SK-N-SH (cell line): ENCODE results near the gene CTSL. TPM values are rescaled to one million over a fixed set of nuclear protein-coding genes. Genes with fewer than 3 reads are reported as not detected.

Experiments used
- CTCF ChIA-PET: fragments of 300-600, 350-600 bp; formaldehyde crosslinking; extraction: SDS; loops from one replicate; lab custom pipeline; 2021; lab: Yijun Ruan, JAX
- POLR2A ChIA-PET: fragments of 350-600 bp; sonication (Branson Sonifier 250); formaldehyde crosslinking; extraction: SDS; loops from one replicate; lab custom pipeline; 2020; ENCODE audit warnings: antibody characterized with exemption, inconsistent platforms; lab: Yijun Ruan, JAX
- DNase-seq: peaks from one replicate; pipeline ENCODE4 v3.0.0; 2012
- H2AFZ ChIP-seq: fragments of 200-600 bp; sonication (generic); 2 replicates; pipeline ENCODE4 v1.8.1; 2016; ENCODE audit warnings: antibody characterized with exemption, mild to moderate bottlenecking, low read depth
- H3F3A ChIP-seq: fragments of 200-600 bp; sonication (generic); replicated peaks from 2 replicates; pipeline ENCODE3; 2016; ENCODE audit warnings: antibody characterized with exemption, mild to moderate bottlenecking; ENCODE audit not compliant: insufficient read depth
- H3K27ac ChIP-seq, 2 experiments: fragments of 200-500 bp in 1 of 2; fragments of 200-600 bp in 1 of 2; sonication (Bioruptor generic) in 1 of 2; sonication (generic), shearing (Covaris generic) in 1 of 2; 2 replicates each; pipeline versions ENCODE4 v1.5.1 to v1.6.1; 2014 to 2016; ENCODE audit warnings: low read depth in 2 of 2, inconsistent platforms in 1 of 2, low read length in 1 of 2, mild to moderate bottlenecking in 1 of 2, mixed read lengths in 1 of 2
- H3K27me3 ChIP-seq: fragments of 200-600 bp; sonication (generic), shearing (Covaris generic); 2 replicates; pipeline ENCODE4 v1.6.1; 2016; ENCODE audit warnings: mixed run types; ENCODE audit not compliant: insufficient read depth
- H3K36me3 ChIP-seq, 2 experiments: fragments of 200-500 bp in 1 of 2; fragments of 200-600 bp in 1 of 2; sonication (Bioruptor generic) in 1 of 2; sonication (generic) in 1 of 2; replicated peaks in 1 of 2; 2 replicates each; pipeline versions ENCODE3 to v1.5.1; 2014 to 2016; ENCODE audit warnings: low read length in 1 of 2, mild to moderate bottlenecking in 1 of 2; ENCODE audit not compliant: insufficient read depth in 2 of 2, control insufficient read depth in 1 of 2
- H3K4me1 ChIP-seq, 2 experiments: fragments of 200-500 bp in 1 of 2; fragments of 200-600 bp in 1 of 2; sonication (Bioruptor generic) in 1 of 2; sonication (generic), shearing (Covaris generic) in 1 of 2; 2 replicates each; pipeline versions ENCODE4 v1.5.1 to v1.6.1; 2014 to 2016; ENCODE audit warnings: low read depth in 1 of 2, low read length in 1 of 2, mixed run types in 1 of 2; ENCODE audit not compliant: insufficient read depth in 2 of 2, control insufficient read depth in 1 of 2
- H3K4me2 ChIP-seq: fragments of 200-600 bp; sonication (generic), shearing (Covaris generic); 2 replicates; pipeline ENCODE4 v1.6.1; 2017; ENCODE audit warnings: mixed run types
- H3K4me3 ChIP-seq, 2 experiments: fragments of 200-500 bp in 1 of 2; fragments of 200-600 bp in 1 of 2; sonication (Bioruptor generic) in 1 of 2; sonication (generic), shearing (Covaris generic) in 1 of 2; 2 replicates each; pipeline versions ENCODE4 v1.5.1 to v1.8.1; 2014 to 2016; ENCODE audit warnings: low read depth in 2 of 2, inconsistent platforms in 1 of 2, low read length in 1 of 2, mild to moderate bottlenecking in 1 of 2, mixed read lengths in 1 of 2, moderate library complexity in 1 of 2
- H3K79me2 ChIP-seq: fragments of 200-600 bp; sonication (generic); 2 replicates; pipeline ENCODE4 v1.8.1; 2017; ENCODE audit warnings: mild to moderate bottlenecking; ENCODE audit not compliant: insufficient read depth
- H3K9ac ChIP-seq: fragments of 200-600 bp; sonication (generic); 2 replicates; pipeline ENCODE4 v1.6.1; 2017; ENCODE audit warnings: mixed run types
- H3K9me2 ChIP-seq: fragments of 200-600 bp; sonication (generic); 2 replicates; pipeline ENCODE4 v1.6.1; 2017; ENCODE audit warnings: mixed run types
- H3K9me3 ChIP-seq: fragments of 200-600 bp; sonication (generic); 2 replicates; pipeline ENCODE4 v1.6.1; 2017; ENCODE audit warnings: mixed run types, mild to moderate bottlenecking, moderate library complexity
- H4K20me1 ChIP-seq: fragments of 200-600 bp; sonication (generic); 2 replicates; pipeline ENCODE4 v1.6.1; 2017; ENCODE audit warnings: mild to moderate bottlenecking, mixed run types; ENCODE audit not compliant: insufficient read depth
- CTCF ChIP-seq: fragments of 200-600 bp; sonication (generic); IDR thresholded peaks from 2 replicates; pipeline ENCODE4 v1.6.1; 2017; ENCODE audit warnings: antibody characterized with exemption, mild to moderate bottlenecking, moderate library complexity
- ELF1 ChIP-seq: IDR thresholded peaks from 2 replicates; pipeline ENCODE4 v1.4.0; 2012
- EP300 ChIP-seq, 2 experiments: IDR thresholded peaks; 2 replicates each; pipeline versions ENCODE4 v1.4.0 to v1.6.1; 2012; ENCODE audit warnings: borderline replicate concordance in 1 of 2, low read depth in 1 of 2, low read length in 1 of 2
- EZH2phosphoT487 ChIP-seq: fragments of 200-600 bp; sonication (generic); IDR thresholded peaks from 2 replicates; pipeline ENCODE4 v1.6.1; 2017; ENCODE audit warnings: low read depth, mixed run types, mild to moderate bottlenecking, antibody characterized with exemption, moderate library complexity, borderline replicate concordance
- FOSL2 ChIP-seq: IDR thresholded peaks from 2 replicates; pipeline ENCODE4 v1.4.0; 2012; ENCODE audit warnings: low read depth, mild to moderate bottlenecking, moderate library complexity, borderline replicate concordance
- GABPA ChIP-seq: IDR thresholded peaks from 2 replicates; pipeline ENCODE4 v1.4.0; 2012; ENCODE audit warnings: low read depth, mild to moderate bottlenecking
- GATA2 ChIP-seq: sonication (generic); formaldehyde crosslinking; IDR thresholded peaks from 2 replicates; pipeline ENCODE4 v1.5.0; 2020; ENCODE audit warnings: mild to moderate bottlenecking, missing genetic modification reagents
- MAX ChIP-seq: IDR thresholded peaks from 2 replicates; pipeline ENCODE4 v1.4.0; 2012; ENCODE audit warnings: low read depth
- MEF2A ChIP-seq: IDR thresholded peaks from 2 replicates; pipeline ENCODE4 v1.4.0; 2012; ENCODE audit warnings: low read depth, borderline replicate concordance
- MXI1 ChIP-seq: IDR thresholded peaks from 2 replicates; pipeline ENCODE4 v1.6.1; 2012; ENCODE audit warnings: mild to moderate bottlenecking, low read depth, low read length, improper control_type of control experiment
- NFIC ChIP-seq: IDR thresholded peaks from 2 replicates; pipeline ENCODE4 v1.4.0; 2012; ENCODE audit warnings: borderline replicate concordance
- NRF1 ChIP-seq: IDR thresholded peaks from 2 replicates; pipeline ENCODE4 v1.6.1; 2012; ENCODE audit warnings: low read depth, mild to moderate bottlenecking, low read length
- POLR2AphosphoS5 ChIP-seq: IDR thresholded peaks from 2 replicates; pipeline ENCODE4 v1.6.1; 2012; ENCODE audit warnings: low read depth, low read length
- RAD21 ChIP-seq: IDR thresholded peaks from 2 replicates; pipeline ENCODE4 v1.6.1; 2012; ENCODE audit warnings: mild to moderate bottlenecking, low read length
- REST ChIP-seq: IDR thresholded peaks from 2 replicates; pipeline ENCODE4 v1.6.1; 2012; ENCODE audit warnings: mild to moderate bottlenecking, low read depth, low read length, moderate library complexity
- SIN3A ChIP-seq: IDR thresholded peaks from 2 replicates; pipeline ENCODE4 v1.6.1; 2012; ENCODE audit warnings: low read depth, mild to moderate bottlenecking, low read length, moderate library complexity, borderline replicate concordance
- SMC3 ChIP-seq: IDR thresholded peaks from 2 replicates; pipeline ENCODE4 v1.6.1; 2012; ENCODE audit warnings: low read depth, low read length, improper control_type of control experiment
- YY1 ChIP-seq: IDR thresholded peaks from 2 replicates; pipeline ENCODE4 v1.4.0; 2012; ENCODE audit warnings: low read depth, mild to moderate bottlenecking
- WGBS: methylation state at CpG from one replicate; pipeline ENCODE4 v1.1.6; 2017; ENCODE audit warnings: low lambda C conversion rate; 5-methylcytosine and 5-hydroxymethylcytosine counted together
- polyA plus RNA-seq, 3 experiments: library from polyadenylated mRNA; depleted of rRNA; stranded (reverse); fragments of >200 nt; gene quantifications; 2 replicates each; pipeline ENCODE4 v1.2.3, GENCODE V29; 2012

Gene CTSL
- 98.3 and 114 TPM in 2 replicates for polyA plus RNA-seq (2012; rRNA removed)
- polyA plus RNA-seq (2012; cell fraction: cytosol; rRNA removed), result 116 and 135 TPM in 2 replicates
- 40.0 and 57.4 TPM in 2 replicates for polyA plus RNA-seq (2012; cell fraction: nucleus; rRNA removed)

- Histone ChIP-seq H3K4me3 (peak within 1 kb of the TSS; percentile 76 to 77), H3F3A (peaks cover 10% of the 10 kb centered on the region), H3K9me3 (no peaks in the 10 kb centered on the region), H3K27me3 (no peaks in the 10 kb centered on the region), H3K36me3 (peaks cover 17 to 29% of the 10 kb centered on the region in 2 experiments), H2AFZ (peak within 1 kb of the TSS; percentile 96), H3K9ac (peak within 1 kb of the TSS; percentile 80), H3K4me2 (peak within 1 kb of the TSS; percentile 95), H3K4me1 (peaks cover 0 to 19% of the 10 kb centered on the region in 2 experiments; a peak in 1 of 4 replicates), H3K27ac (peak within 1 kb of the TSS; percentile 53 to 76; a peak in 3 of 4 replicates), H3K9me2 (no peaks in the 10 kb centered on the region), H4K20me1 (no peaks in the 10 kb centered on the region), H3K79me2 (no peaks in the 10 kb centered on the region)
- 0% methylated on average over 20 of the region's 67 CpGs for WGBS
- CTCF ChIA-PET, result interaction anchor here (0.6 to 2.4 kb wide), 12 partner anchors 10 to 338 kb away, joined by 3 to 8 read pairs (median 4); partner anchors contain the start of genes CDK20 and DAPK1
- peak; percentile 90 for DNase-seq
- peak; percentile 25 for TF ChIP-seq CTCF
- no peak for TF ChIP-seq MEF2A
- 0 out of 2 replicates have a peak, but pooled peaks have one; percentile 48 for TF ChIP-seq MAX
- TF ChIP-seq POLR2AphosphoS5, result peak; percentile 75
- peak; percentile 53 for TF ChIP-seq RAD21
- TF ChIP-seq NRF1, result peak; percentile 70
- TF ChIP-seq GABPA, result no peak
- TF ChIP-seq MXI1, result peak; percentile 72; the same call in 1 of the 2 replicates
- POLR2A ChIA-PET, result interaction anchor here (0.6 to 1.8 kb wide), 5 partner anchors 12 to 568 kb away, joined by 3 to 8 read pairs (median 7); partner anchors contain the start of gene CDK20
These were observed at the start of gene CTSL for GRCh38 chr9:87725900-87726709. TSS of gene CTSL (plus strand) at chr9:87726119. CDS start at chr9:87727604, 1,485 bp downstream.

- no peak for DNase-seq
- CTCF ChIA-PET, result interaction anchor here (1.0 to 5.0 kb wide), 7 partner anchors 9 to 335 kb away, joined by 3 to 29 read pairs (median 7); partner anchors contain the start of gene CTSL
- no peak for TF ChIP-seq NFIC
- no peak for TF ChIP-seq GATA2 (CRISPR knock-in tag)
- TF ChIP-seq RAD21, result no peak
- TF ChIP-seq EP300 (IDR thresholded peaks at IDR 0.05; ENCODE audit: borderline replicate concordance in 1 of 2, low read depth in 1 of 2, low read length in 1 of 2), result no peak
- no peak for TF ChIP-seq NRF1
- TF ChIP-seq FOSL2, result no peak
- no peak for TF ChIP-seq SIN3A
- TF ChIP-seq SMC3, result no peak
- TF ChIP-seq POLR2AphosphoS5, result no peak
- no peak for TF ChIP-seq ELF1
- no peak for TF ChIP-seq GABPA
- no peak for TF ChIP-seq EZH2phosphoT487
- no peak for TF ChIP-seq REST
- TF ChIP-seq YY1, result no peak
These were observed 48.7 kb upstream of the CTSL start for GRCh38 chr9:87676976-87677775.

More at GRCh38 chr9:87676976-87677775, 48.7 kb upstream of the CTSL start:
- Histone ChIP-seq H2AFZ (no peak overlapping the region), H3K27ac (no peak overlapping the region), H3K4me3 (no peak overlapping the region), H3K9me3 (no peaks in the 10 kb centered on the region), H4K20me1 (no peaks in the 10 kb centered on the region), H3K4me2 (no peak overlapping the region), H3F3A (no peaks in the 10 kb centered on the region), H3K4me1 (no peaks in the 10 kb centered on the region; a peak in 1 of 4 replicates), H3K79me2 (no peaks in the 10 kb centered on the region), H3K9me2 (no peaks in the 10 kb centered on the region), H3K36me3 (no peaks in the 10 kb centered on the region), H3K27me3 (no peaks in the 10 kb centered on the region), H3K9ac (no peak overlapping the region)
- WGBS, result 65% methylated on average over 8 of the region's 14 CpGs
- POLR2A ChIA-PET, result interaction anchor here (1.1 kb wide), 1 partner anchor 49 kb away, joined by 3 read pairs; the partner anchor contains the start of gene CTSL
